AG04450 (cell line): Measurements from ENCODE around the gene CAMK2G. TPM values are rescaled to one million over a fixed set of nuclear protein-coding genes. Genes with fewer than 3 reads are reported as not detected.

Source experiments
- CTCF ChIA-PET: fragments of 300-600, 350-600 bp; formaldehyde crosslinking; extraction: SDS; loops from one replicate; lab custom pipeline; 2022; ENCODE audit warnings: antibody characterized with exemption, inconsistent platforms; lab: Charles Lee
- POLR2A ChIA-PET: fragments of 350-600 bp; formaldehyde crosslinking; extraction: SDS; loops from one replicate; lab custom pipeline; 2021; ENCODE audit warnings: antibody characterized with exemption, inconsistent platforms; lab: Yijun Ruan, JAX
- DNase-seq: peaks from one replicate; pipeline ENCODE4 v3.0.0-alpha.2; 2011; ENCODE audit warnings: low read depth, low spot score
- H3K27ac ChIP-seq: one replicate; pipeline ENCODE4 v1.5.1; 2012; ENCODE audit warnings: low read depth, low read length, control low read depth
- H3K27me3 ChIP-seq: one replicate; pipeline ENCODE4 v1.6.0; 2012; ENCODE audit warnings: low read length; ENCODE audit not compliant: control insufficient read depth, insufficient read depth
- H3K4me3 ChIP-seq: 2 replicates; pipeline ENCODE4 v1.5.1; 2011; ENCODE audit warnings: mild to moderate bottlenecking, low read depth, low read length, control low read depth
- H3K9me3 ChIP-seq: 2 replicates; pipeline ENCODE4 v1.5.1; 2012; ENCODE audit warnings: low read length; ENCODE audit not compliant: control insufficient read depth, insufficient read depth
- polyA plus RNA-seq: library from polyadenylated mRNA; depleted of rRNA; stranded (reverse); fragments of >200 nt; gene quantifications from 2 replicates; pipeline ENCODE4 v1.2.3, GENCODE V29; 2011
- TF ChIP-seq, protein P1 (sequence below): IDR thresholded peaks from 2 replicates; pipeline ENCODE4 v1.5.1; 2011; ENCODE audit warnings: low read depth, low read length, control low read depth, inconsistent platforms

CAMK2G gene
- polyA plus RNA-seq, 1 experiment = 22.3 TPM

DNA sequence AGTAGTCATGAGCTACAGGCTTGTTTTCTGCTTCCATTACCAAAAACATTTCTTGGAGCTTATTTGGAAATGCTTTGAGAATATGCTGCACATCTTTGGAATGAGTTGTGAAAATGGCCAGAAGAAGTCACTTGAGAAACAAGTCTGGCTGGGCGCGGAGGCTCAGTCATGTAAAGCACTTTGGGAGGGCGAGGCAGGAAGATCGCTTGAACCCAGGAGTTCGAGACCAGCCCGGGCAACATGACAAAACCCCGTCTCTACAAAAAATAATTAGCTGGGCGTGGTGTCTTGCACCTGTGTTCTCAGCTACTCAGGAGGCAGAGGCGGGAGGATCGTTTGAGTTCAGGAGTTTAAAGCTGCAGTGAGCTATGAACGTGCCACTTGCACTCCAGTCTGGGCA is 93.4 kb downstream of the CAMK2G start:
- ChIA-PET CTCF (interaction anchor here (0.6 to 1.5 kb wide), 3 partner anchors 98 to 1069 kb away, joined by 3 to 6 read pairs (median 4); no protein-coding TSS in a partner anchor), POLR2A (interaction anchor here (1.0 to 2.4 kb wide), 2 partner anchors 9 to 15 kb away, joined by 3 to 28 read pairs; a partner anchor contains a TSS)
- TF ChIP-seq, protein P1, sequence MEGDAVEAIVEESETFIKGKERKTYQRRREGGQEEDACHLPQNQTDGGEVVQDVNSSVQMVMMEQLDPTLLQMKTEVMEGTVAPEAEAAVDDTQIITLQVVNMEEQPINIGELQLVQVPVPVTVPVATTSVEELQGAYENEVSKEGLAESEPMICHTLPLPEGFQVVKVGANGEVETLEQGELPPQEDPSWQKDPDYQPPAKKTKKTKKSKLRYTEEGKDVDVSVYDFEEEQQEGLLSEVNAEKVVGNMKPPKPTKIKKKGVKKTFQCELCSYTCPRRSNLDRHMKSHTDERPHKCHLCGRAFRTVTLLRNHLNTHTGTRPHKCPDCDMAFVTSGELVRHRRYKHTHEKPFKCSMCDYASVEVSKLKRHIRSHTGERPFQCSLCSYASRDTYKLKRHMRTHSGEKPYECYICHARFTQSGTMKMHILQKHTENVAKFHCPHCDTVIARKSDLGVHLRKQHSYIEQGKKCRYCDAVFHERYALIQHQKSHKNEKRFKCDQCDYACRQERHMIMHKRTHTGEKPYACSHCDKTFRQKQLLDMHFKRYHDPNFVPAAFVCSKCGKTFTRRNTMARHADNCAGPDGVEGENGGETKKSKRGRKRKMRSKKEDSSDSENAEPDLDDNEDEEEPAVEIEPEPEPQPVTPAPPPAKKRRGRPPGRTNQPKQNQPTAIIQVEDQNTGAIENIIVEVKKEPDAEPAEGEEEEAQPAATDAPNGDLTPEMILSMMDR = no peak
- H3K27ac ChIP-seq = no peak overlapping the region
- no peaks in the 10 kb centered on the region for H3K27me3 ChIP-seq
- H3K4me3 ChIP-seq = peak overlapping the region; percentile 86
- DNase-seq = no peak
- H3K9me3 ChIP-seq = peaks cover 3% of the 10 kb centered on the region; the same call in 1 of the 2 replicates

DNA sequence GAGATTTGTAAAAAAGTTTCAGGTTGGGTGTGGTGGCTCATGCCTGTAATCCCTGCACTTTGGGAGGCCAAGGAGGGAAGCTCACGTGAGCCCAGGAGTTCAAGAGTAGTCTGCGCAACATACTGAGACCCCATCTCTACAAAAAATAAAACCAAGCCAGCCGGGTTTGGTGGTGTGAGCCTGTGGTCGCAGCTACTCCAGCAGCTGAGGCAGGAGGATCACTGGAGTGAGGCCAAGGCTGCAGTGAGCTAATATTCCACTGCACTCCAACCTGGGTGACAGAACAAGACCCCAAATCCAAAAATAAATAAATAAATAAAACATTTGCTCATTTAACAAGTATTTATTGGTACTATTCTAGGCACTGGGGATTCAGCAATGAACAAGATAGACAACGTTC is 94.1 kb downstream of the CAMK2G start:
- TF ChIP-seq, protein P1 = no peak
- H3K9me3 ChIP-seq = no peaks in the 10 kb centered on the region; the same call in 1 of the 2 replicates
- DNase-seq = no peak
- ChIA-PET POLR2A (interaction anchor here (2.4 kb wide), 1 partner anchor 8 kb away, joined by 28 read pairs; a partner anchor contains a TSS), CTCF (interaction anchor here (1.5 kb wide), 1 partner anchor 160 kb away, joined by 6 read pairs; no protein-coding TSS in a partner anchor)
- H3K27me3 ChIP-seq = no peaks in the 10 kb centered on the region
- H3K27ac ChIP-seq = no peak overlapping the region
- peak overlapping the region; percentile 33; the same call in 1 of the 2 replicates for H3K4me3 ChIP-seq

DNA sequence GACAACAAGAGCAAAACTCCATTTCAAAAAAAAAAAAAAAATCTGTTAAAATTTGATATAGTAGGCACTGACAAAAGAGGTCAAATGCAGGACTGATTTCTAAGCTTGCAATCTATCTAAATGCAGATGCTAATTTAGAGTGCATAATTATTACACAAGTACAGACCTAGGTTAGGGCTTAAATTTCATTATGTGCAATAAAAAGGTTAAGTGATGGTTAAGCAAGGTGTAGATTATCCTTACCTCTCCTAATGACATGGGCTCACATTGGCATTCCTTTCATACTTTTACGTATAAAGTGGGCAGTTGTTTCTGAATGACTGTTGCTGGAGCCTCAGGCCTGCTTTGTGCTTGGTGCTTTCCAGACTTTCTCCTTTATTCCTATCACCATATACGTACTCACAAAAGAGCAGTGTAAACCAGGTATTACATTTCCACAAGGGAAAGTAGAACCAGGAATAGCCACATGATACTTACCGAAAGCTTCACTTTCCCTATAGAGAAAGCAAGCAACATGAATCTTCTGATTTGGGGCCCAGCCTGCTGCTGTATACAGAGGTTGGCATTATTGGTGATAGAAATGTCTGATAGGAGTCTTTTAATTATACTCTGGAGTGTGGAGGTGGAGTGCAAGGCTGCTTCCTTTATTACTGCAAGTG is 94.7 kb downstream of the CAMK2G start:
- ChIA-PET CTCF (interaction anchor here (0.6 to 0.7 kb wide), 2 partner anchors 99 to 249 kb away, joined by 4 to 5 read pairs; no protein-coding TSS in a partner anchor), POLR2A (no interaction called here)
- H3K27ac ChIP-seq = no peak overlapping the region
- H3K9me3 ChIP-seq = no peaks in the 10 kb centered on the region; the same call in 1 of the 2 replicates
- TF ChIP-seq, protein P1 = no peak
- no peak for DNase-seq
- H3K27me3 ChIP-seq = no peaks in the 10 kb centered on the region
- no peak overlapping the region for H3K4me3 ChIP-seq

DNA sequence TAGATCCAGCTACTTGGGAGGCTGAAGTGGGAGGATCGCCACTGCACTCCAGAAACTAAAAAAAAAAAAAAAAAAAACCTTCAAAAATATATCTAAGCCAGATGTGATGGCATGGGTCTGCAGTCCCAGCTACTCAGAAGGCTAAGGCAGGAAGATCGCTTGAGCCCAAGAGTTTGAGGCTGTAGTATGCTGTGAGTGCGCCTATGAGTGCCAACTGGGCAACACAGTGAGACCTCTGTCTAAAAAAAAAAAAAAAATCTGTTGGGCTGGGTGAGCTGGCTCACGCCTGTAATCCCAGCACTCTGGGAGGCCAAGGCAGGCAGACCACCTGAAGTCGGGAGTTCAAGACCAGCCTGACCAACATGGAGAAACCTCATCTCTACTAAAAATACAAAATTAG is 95.3 kb downstream of the CAMK2G start:
- Histone ChIP-seq H3K27ac (no peak overlapping the region), H3K9me3 (no peaks in the 10 kb centered on the region; the same call in 1 of the 2 replicates), H3K4me3 (no peak overlapping the region), H3K27me3 (no peaks in the 10 kb centered on the region)
- ChIA-PET CTCF (no interaction called here), POLR2A (no interaction called here)
- DNase-seq = no peak
- TF ChIP-seq, protein P1 = no peak

DNA sequence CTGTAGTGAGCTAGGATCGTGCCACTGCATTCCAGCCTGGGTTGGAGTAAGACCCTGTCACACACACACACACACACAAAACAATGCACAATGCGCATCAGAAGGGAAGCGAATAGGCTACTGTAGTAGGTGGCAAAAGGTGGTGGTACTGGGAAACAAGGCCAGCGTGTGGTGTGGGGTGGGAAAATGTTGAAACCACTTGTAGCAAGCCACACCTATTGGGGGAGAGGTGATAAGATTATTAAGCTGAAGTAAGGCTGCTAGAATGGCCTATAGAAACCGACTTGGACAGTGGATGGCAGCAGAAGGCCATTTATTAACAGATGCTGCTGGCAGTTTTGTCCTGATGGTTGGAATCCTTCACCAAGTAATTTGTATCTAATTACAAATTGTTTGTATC is 99.7 kb downstream of the CAMK2G start:
- CTCF ChIA-PET = no interaction called here

More for the DNA sequence above, 99.7 kb downstream of the CAMK2G start:
- Histone ChIP-seq H3K9me3 (no peaks in the 10 kb centered on the region; the same call in 1 of the 2 replicates), H3K27me3 (no peaks in the 10 kb centered on the region), H3K27ac (no peak overlapping the region), H3K4me3 (peak overlapping the region; percentile 80)
- TF ChIP-seq, protein P1 = no peak
- DNase-seq = no peak
- POLR2A ChIA-PET = no interaction called here
